HG03520 (cell line): ENCODE data around the gene NR1H4.
"Not testable (repeated sequence)": the region's sequence is repeated elsewhere in the genome, so short reads cannot be mapped to it uniquely, and the experiment has no call there.

Source experiments
- ATAC-seq: cut with Tn5 transposase; IDR thresholded peaks from one replicate; pipeline ENCODE4 v1.9.1; 2021; ENCODE audit warnings: mild to moderate bottlenecking, moderate library complexity; ENCODE audit not compliant: unreplicated experiment

Gene NR1H4

GRCh38 chr12:100504804-100505203 is 31.1 kb downstream of the NR1H4 start:
- ATAC-seq: no peak

GRCh38 chr12:100508751-100509150 is 35.1 kb downstream of the NR1H4 start:
- ATAC-seq: no peak

GRCh38 chr12:100512692-100513091 is 39.0 kb downstream of the NR1H4 start:
- ATAC-seq: no peak

GRCh38 chr12:100515968-100516367 is 42.3 kb downstream of the NR1H4 start:
- no peak for ATAC-seq

GRCh38 chr12:100518376-100518775 is 44.7 kb downstream of the NR1H4 start:
- no peak for ATAC-seq

GRCh38 chr12:100520048-100520769 is 46.5 kb downstream of the NR1H4 start:
- ATAC-seq: no peak

GRCh38 chr12:100521958-100522357 is 48.3 kb downstream of the NR1H4 start:
- ATAC-seq: no peak

GRCh38 chr12:100528034-100528433 is 54.4 kb downstream of the NR1H4 start:
- no peak for ATAC-seq

GRCh38 chr12:100528471-100529127 is 54.9 kb downstream of the NR1H4 start:
- no peak for ATAC-seq

GRCh38 chr12:100529756-100530350 is 56.2 kb downstream of the NR1H4 start:
- no peak for ATAC-seq

GRCh38 chr12:100533376-100533775 is 59.7 kb downstream of the NR1H4 start:
- ATAC-seq: no peak

GRCh38 chr12:100534625-100535227 is 61.1 kb downstream of the NR1H4 start:
- ATAC-seq: no peak

GRCh38 chr12:100539202-100539601 is 65.5 kb downstream of the NR1H4 start:
- ATAC-seq: no peak

GRCh38 chr12:100544165-100544564 is 70.5 kb downstream of the NR1H4 start:
- no peak for ATAC-seq

GRCh38 chr12:100545092-100545491 is 71.4 kb downstream of the NR1H4 start:
- no peak for ATAC-seq

- no peak for ATAC-seq
These were observed 80.3 kb downstream of the NR1H4 start for GRCh38 chr12:100553936-100554335.

GRCh38 chr12:100554608-100555077 is 81.0 kb downstream of the NR1H4 start:
- ATAC-seq: no peak

GRCh38 chr12:100555722-100556121 is 82.1 kb downstream of the NR1H4 start:
- no peak for ATAC-seq

- ATAC-seq: no peak
These were observed 83.7 kb downstream of the NR1H4 start for GRCh38 chr12:100557357-100557756.

GRCh38 chr12:100559261-100559660 is 85.6 kb downstream of the NR1H4 start:
- ATAC-seq: not testable (repeated sequence)

- ATAC-seq: no peak
These were observed 90.4 kb downstream of the NR1H4 start for GRCh38 chr12:100564090-100564489.
